SIG-M5 (cell line): ENCODE results near the gene ATRX.
"Not testable (repeated sequence)": the region's sequence is repeated elsewhere in the genome, so short reads cannot be mapped to it uniquely, and the experiment has no call there.

Source experiments
- DNase-seq: peaks from one replicate; lab custom pipeline; 2025; lab: John Stamatoyannopoulos, UW

Gene ATRX

DNA sequence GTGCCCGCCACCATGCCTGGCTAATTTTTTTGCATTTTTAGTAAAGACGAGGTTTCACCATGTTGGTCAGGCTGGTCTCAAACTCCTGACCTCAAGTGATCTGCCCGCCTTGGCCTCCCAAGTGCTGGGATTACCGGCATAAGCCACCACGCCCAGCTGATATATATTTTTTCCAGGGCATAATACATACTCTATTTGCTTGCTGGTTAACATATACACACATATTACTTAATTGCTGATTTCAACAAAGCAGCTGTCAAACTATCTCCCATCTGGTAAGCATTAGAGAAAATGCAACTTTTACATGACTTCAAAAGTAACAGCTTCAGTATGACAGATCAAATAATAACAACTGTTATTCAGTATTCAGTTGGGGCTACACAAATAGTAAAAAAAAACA is 164.6 kb downstream of the ATRX start:
- DNase-seq = not testable (repeated sequence)

DNA sequence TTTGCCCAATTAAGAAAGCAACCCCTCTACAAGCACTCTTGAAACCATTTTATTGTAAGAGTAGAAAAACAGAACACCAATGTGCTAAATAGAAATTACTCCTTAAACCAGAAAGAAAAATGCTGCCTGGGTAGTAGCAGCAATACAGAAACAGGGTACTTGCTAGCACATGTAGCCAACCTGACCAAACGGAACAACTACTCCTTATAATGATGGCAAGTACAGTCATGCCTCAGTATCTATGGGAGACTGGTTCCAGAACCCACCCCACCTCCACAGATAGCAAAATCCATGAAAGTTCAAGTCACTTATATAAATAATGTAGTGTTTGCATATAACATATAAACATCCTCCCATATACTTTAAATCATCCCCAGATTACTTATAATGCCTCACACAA is 168.8 kb downstream of the ATRX start:
- no peak for DNase-seq

DNA sequence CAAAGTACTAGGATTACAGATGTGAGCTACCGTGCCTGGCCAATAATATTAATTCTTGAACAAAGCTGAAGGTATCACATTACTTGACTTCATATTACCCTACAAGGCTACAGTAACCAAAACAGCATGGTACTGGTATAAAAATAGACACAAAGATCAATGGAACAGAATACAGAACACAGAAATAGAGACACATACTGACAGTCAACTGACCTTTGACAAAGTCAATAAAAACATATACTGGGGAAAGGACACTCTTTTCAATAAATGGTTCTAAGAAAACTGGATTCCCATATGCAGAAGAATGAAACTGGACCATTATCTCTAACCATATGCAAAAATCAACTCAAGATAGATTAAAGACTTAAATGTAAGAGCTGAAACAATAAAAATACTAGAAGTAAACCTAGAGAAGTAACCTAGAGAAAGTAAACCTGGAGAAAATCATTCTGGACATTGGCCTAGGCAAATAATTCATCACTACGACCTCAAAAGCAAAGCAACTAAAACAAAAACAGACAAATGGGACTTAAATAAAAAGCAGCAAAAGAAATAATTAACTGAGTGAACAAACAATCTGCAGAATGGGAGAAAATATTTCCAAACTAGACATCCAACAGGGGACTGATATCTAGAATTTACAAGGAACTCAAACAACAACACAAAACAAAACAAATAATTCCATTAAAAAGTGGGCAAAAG is 182.2 kb downstream of the ATRX start:
- no peak for DNase-seq

- DNase-seq = no peak
Observed at GRCh38 chrX:77597511-77597910, 188.5 kb downstream of the ATRX start.

- no peak for DNase-seq
Observed at GRCh38 chrX:77597090-77597489, 188.9 kb downstream of the ATRX start.

DNA sequence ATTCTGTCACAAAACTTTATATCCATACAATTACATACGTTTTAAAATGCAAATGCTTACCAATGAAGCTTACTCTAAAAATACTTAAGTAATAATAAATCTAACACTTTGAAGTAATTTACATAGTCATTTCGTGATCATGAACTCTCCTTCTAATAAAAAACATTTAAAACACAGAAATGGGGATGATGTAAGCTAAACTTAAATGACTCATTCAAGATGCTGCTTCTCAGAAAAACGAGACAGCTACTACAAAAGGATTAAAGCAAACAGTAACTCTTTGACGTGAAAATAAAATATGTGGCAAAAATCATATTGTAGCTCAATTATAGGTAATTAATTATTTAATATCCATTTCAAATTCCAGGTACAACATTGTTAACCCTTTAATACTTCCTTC is 190.2 kb downstream of the ATRX start:
- DNase-seq = no peak

DNA sequence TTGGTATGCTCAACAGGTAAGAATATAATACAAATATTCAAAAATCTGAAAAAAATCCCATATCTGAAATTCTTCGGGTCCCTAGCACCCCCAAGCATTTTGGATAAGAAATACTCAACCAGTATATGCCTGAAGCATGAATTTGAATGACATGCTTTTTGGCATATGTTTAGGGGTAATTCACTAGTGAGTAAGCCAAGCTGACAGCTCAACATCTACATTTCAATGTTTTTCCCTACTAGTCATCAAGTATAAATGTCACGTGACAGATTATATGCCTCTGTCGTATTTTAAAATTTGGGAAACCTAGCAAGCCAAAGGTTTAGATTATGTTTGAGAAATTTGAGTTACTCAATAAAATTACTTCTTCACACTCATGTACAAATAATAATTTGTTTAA is 213.7 kb downstream of the ATRX start:
- DNase-seq = no peak

DNA sequence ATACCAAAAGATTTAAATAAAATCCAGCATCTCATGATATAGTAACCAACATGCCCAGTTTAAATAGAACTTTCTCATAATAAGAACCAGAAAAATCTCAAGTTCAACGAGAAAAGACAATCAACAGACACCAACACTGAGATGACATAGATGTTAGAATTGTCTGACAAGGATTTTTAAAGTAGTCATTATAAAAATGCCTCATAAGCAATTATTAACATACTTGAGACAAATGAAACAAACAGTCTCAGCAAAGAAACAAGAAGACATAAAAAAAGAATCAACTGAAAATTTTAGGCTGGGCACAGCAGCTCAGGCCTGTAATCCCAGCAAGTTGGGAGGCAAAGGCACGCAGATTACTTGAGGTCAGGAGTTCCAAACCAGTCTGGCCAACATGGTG is 220.7 kb downstream of the ATRX start:
- DNase-seq = no peak

DNA sequence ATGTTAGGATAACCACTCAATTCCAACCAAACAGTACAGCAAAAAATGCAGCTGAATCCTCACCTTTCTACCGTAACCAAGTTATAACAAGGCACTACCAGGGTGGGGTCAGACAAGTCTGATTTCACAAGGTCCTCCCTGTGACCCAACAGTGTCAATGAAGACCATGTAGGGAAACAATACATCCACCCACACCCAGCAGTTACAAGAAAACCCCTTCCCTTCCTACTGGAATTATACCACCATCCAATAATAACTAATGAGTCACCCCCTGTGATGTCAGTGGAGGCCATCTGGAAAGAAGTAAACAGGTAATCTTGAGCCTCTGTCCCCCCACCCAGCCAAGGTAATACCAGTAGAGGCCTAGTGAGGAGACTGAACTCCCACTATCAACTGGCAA is 221.2 kb downstream of the ATRX start:
- no peak for DNase-seq

DNA sequence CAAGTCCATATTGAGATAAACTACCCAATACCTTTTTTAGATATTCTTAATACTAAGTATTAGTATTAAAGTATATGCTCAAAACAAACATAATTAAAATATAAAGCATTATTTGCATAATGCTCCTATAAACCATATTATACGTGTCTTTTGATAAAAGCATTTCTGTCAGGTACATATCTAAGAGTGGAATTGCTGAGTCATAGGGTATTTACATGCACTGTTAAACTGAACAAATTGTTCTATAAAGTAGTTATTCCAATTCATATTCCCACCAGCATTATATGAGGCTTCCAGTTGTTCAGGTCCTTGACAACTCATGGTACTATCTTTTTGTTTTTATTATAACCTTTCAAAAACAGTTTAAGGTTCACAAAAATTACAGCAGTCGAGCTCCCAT is 224.6 kb downstream of the ATRX start:
- DNase-seq = no peak

- DNase-seq = no peak
Observed at GRCh38 chrX:77556276-77556675, 229.7 kb downstream of the ATRX start.

- no peak for DNase-seq
Observed at GRCh38 chrX:77548751-77549150, 237.3 kb downstream of the ATRX start.

GRCh38 chrX:77539778-77540177 is 246.2 kb downstream of the ATRX start:
- not testable (repeated sequence) for DNase-seq

GRCh38 chrX:77531261-77531660 is 254.8 kb downstream of the ATRX start:
- DNase-seq = not testable (repeated sequence)

- DNase-seq = no peak
Observed at GRCh38 chrX:77528034-77528433, 258.0 kb downstream of the ATRX start.

GRCh38 chrX:77527233-77528001 is 258.6 kb downstream of the ATRX start:
- no peak for DNase-seq

- DNase-seq = no peak
Observed at GRCh38 chrX:77519765-77520164, 266.3 kb downstream of the ATRX start.

DNA sequence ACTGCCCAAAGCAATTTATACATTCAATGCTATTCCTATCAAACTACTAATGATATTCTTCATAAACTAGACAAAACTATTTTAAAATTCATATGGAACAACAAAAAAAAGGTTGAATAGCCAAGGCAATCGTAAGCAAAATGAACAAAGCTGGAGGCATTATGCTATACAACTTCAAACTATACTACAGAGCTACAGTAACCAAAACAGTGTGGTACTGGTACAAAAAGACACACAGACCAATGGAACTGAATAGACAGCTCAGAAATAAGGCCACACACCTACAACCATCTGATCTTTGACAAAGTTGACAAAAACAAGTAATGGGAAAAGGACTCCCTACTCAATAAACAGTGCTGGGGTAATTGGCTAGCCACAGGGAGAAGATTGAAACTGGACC is 271.8 kb downstream of the ATRX start:
- DNase-seq = no peak

GRCh38 chrX:77510007-77510406 is 276.0 kb downstream of the ATRX start:
- DNase-seq = no peak

DNA sequence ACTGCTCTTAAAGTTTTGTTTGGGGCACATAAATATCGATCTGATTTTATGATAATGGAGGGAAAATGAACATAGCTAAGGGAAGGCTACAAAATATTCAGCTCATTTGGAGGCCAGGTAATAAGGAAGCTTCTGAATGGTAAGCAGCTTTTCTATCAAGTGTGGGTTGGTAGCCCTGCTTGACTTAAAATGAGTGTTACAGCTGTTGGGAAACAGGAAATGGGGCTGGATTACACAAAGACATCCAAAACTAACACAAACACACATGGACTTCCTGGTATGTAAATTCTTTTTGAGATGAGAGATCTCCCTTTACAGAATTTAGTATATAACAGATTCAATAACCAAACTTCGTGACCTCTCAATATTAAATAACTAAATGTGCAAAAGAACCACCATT is 280.8 kb downstream of the ATRX start:
- DNase-seq = no peak

DNA sequence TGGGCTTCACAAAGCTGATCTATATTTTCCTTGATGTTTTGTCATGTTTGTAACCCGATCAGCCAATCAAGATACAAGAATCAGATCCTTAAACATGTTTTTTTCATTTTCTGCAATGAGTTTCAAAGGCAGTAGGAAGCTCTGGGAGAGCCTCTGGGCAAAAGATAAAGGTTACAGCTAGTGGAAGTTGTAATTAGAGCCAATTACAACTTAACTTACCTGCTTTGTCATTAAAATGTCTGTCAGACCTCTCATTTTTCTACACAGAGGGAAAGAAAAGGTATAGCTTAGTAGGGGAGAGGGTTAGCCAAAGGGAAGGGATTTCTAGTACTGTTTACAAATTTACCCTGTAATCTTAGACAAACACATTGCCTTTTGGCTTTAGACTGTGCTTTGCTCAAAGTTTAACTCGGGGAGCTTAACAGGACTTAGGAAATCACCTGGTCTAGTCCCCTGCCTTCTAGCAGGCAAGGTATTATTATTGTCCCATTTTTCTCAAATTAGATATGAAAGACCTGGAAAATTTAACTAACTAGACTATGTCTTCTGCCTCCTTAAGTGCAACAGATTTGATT is 283.0 kb downstream of the ATRX start:
- DNase-seq = no peak

DNA sequence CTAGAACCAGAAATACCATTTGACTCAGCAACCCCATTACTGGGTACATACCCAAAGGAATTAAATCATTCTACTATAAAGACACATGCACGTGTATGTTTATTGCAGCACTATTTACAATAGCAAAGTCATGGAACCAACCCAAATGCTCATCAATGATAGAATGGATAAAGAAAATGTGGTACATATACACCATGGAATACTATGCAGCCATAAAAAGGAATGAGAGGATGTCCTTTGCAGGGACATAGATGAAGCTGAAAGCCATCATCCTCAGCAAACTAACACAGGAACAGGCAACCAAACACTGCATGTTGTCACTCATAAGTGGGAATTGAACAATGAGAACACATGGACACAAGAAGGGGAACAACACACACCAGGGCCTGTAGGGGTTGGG is 285.9 kb downstream of the ATRX start:
- DNase-seq = not testable (repeated sequence)
